GM12873 (cell line): ENCODE data around the gene DNAJB6.

Source experiments
- TF ChIP-seq, protein P1 (sequence below): IDR thresholded peaks from 2 replicates; pipeline ENCODE4 v1.5.1; 2012; ENCODE audit warnings: low read depth, mild to moderate bottlenecking, moderate library complexity, low read length, control low read depth; ENCODE audit not compliant: insufficient read depth; ENCODE audit errors: missing control alignments

Gene DNAJB6

DNA sequence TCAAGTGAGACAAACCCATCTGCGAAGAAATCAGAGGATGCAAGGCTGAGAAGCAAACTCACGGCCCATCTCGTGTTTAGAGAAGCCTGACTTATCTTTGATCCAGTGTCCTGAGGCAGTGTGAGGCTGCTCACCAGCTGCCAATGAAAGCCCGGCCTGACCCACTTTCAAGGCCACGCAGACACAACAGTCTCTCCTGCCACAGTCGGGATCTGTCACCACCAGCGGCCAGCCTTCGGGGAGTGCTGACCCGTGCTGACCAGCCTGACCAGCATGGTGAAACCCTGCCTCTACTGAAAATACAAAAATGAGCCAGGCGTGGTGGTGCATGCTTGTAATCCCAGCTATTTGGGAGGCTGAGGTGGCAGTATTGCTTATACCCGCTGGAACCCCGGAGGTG, 7.4 kb upstream of the DNAJB6 start:
- TF ChIP-seq, protein P1, sequence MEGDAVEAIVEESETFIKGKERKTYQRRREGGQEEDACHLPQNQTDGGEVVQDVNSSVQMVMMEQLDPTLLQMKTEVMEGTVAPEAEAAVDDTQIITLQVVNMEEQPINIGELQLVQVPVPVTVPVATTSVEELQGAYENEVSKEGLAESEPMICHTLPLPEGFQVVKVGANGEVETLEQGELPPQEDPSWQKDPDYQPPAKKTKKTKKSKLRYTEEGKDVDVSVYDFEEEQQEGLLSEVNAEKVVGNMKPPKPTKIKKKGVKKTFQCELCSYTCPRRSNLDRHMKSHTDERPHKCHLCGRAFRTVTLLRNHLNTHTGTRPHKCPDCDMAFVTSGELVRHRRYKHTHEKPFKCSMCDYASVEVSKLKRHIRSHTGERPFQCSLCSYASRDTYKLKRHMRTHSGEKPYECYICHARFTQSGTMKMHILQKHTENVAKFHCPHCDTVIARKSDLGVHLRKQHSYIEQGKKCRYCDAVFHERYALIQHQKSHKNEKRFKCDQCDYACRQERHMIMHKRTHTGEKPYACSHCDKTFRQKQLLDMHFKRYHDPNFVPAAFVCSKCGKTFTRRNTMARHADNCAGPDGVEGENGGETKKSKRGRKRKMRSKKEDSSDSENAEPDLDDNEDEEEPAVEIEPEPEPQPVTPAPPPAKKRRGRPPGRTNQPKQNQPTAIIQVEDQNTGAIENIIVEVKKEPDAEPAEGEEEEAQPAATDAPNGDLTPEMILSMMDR: no peak

DNA sequence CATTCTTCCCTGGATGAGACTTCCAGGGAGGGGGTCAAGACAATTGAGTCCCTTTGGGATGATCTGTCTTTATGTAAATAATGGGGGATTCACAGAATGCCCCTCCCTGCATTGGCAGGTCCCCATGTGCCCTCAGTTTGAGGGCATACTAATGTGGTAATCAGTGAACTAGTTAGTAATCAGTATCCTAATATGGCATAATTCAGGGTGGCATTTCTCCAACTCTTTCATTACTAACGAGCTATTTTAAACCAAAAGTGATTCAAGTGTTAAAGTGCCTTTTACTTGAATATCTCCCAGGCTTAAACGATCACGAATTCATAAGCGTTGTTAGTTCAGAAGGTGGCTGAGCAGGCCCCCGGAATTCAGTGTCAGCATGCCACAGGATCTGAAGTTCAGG, 1.6 kb upstream of the DNAJB6 start:
- TF ChIP-seq, protein P1: no peak

DNA sequence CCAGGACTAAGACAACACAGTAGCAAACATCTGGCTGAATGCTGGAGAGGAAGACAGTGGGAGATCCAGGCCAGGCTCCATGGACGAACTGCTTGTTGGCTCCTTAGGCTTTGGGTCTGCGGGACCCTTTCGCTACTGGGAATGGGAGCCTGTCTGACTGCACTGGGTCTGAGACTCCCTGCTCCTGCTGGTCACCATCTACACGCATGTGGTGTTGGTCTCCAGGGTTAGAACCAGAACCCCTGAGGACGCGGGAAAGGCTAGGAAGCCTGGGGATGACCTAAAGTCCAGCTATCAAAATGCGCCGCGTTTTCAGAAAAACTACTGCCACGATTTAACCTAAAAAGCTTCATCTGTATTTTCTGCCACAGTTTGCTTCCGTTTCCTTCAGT, 817 bp upstream of the DNAJB6 start:
- TF ChIP-seq, protein P1: no peak

DNA sequence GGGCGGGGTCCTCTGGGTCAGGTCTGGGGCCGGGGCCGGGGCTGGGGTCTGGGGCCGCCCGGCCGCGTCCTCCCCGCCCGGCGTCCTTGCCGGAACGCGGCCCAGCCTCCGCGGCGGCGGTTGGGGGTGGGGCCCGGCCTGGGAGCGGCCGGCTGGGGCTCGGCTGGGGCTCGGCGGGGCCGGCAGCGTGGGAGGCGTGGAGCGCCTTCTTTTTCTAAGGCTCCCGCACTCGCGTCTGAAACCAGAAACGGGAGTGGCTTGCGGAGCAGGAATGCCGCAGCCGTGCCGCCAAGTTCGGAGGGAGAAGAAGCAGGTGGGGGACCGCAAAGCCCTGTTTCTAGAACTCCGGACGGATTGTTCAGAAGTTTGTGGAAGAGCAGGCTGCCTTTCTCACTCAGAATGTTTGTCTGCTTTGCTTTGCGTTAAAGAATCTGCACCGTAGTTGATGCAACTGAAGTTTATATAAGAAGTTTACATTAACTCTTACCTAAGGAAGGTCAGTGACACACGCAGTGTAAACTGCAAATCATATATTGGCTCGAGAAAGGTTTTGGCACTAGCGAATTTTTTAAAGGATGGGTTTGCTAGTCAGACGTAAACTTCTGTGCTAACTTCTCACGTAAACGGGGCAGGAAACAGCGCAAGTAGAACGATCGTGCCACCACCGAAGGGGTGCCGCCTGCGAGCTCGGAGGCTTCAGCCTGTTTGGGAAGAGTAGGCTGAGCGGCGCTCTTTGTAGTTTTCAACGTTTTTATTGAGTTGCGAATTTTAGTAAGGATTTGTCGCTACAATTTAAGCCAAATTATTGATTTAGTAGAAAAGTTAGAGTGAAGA, 729 bp downstream of the DNAJB6 start:
- TF ChIP-seq, protein P1: no peak

DNA sequence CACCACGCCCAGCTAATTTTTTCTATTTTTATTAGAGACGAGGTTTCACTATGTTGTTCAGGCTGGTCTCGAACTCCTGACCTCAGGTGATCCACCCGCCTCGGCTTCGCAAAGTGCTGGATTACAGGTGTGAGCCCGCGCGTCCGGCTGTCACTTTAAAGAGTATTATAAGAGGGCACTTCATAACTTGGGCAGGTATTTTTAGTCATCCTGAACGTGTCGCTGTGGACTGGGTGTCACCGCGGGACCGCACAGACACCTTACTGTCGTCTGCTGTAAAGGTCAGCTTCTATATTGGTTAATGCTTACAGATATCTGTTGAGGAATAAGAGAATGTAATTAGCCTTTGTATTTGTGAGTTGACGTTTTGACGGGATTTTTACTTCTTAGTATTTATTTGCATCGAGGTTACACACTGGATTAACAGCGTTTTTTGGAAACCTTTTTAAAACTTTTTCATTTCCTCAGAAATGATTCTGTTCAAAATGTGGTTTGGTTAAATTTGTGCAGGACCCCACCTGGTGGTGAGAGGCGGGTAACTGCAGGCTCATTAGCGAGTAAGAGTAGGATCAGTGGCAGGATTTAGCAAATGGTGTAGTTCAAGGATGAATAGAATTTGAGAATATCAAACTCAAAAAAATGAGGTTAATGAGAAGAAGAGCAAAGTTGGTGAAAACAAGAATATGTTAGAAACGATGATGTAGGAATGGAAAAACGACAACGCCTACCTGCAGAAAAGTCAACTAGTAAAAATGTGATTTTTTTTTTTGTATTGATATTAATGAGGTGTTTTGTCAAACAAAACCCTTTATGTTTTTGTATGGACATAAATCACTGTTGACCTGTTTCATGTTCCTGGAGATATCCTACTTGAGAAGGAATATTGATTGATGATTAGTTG, 3.2 kb downstream of the DNAJB6 start:
- TF ChIP-seq, protein P1: peak; percentile 80

DNA sequence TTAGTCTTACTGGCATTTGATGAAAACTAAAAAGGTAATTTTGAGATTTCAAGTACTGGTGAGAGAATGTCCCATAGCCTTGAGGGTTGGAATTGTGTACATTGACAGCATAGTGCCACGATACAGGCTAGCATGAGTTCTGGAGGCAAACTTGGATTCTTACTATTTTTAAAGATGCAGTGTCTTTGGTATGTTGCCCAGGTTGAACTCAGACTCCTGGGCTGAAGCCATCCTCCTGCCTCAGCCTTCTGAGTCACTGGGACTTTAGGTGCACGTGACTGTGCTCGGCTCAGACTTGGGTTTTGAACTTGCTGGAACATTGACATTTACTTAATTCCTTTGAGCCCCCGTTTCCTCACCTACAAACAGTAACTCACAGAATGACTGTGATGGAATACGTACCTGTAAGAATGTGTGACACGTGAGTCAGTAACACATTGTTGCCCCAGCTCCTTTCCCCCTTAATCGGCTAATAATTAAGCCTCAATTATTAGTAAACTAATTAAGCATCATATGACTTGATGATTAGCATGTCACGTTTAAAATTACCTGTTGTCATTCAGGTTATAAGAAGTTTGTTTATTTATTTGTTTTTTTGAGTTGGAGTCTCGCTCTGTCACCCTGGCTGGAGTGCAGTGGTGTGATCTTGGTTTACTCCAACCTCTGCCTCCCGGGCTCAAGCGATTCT, 10.6 kb downstream of the DNAJB6 start:
- TF ChIP-seq, protein P1: no peak
